K562 (cell line): ENCODE measurements around the gene CMIP. TPM values are rescaled to one million over a fixed set of nuclear protein-coding genes. Genes with fewer than 3 reads are reported as not detected.

Experiments used
- HOXB6 ChIP-seq: fragments of 250-450 bp; sonication (Bioruptor Pico); IDR thresholded peaks from 2 replicates; pipeline ENCODE4 v1.5.1; 2022; ENCODE audit warnings: mild to moderate bottlenecking, borderline replicate concordance
- MYC ChIP-seq, 2 experiments: fragments of 250-450 bp in 1 of 2; sonication (Bioruptor Pico) in 1 of 2; IDR thresholded peaks; 2 replicates each; pipeline versions ENCODE4 v1.5.1 to v1.6.1; 2012 to 2021; ENCODE audit warnings: low read depth in 2 of 2, borderline replicate concordance in 1 of 2, improper control_type of control experiment in 1 of 2, low read length in 1 of 2, mild to moderate bottlenecking in 1 of 2, moderate library complexity in 1 of 2
- PHF20 ChIP-seq: fragments of 450-650 bp; IDR thresholded peaks from 2 replicates; pipeline ENCODE4 v1.6.1; 2018; ENCODE audit not compliant: partially characterized antibody
- SMARCB1 ChIP-seq: IDR thresholded peaks from 2 replicates; pipeline ENCODE4 v1.6.1; 2011; ENCODE audit warnings: improper control_type of control experiment, low read depth; ENCODE audit not compliant: insufficient read length
- ZNF165 ChIP-seq: fragments of 250-450 bp; sonication (Bioruptor Pico); IDR thresholded peaks from 2 replicates; pipeline ENCODE4 v1.4.0; 2020; ENCODE audit warnings: borderline replicate concordance
- ZNF589 ChIP-seq: fragments of 200-800 bp; sonication (Bioruptor generic); IDR thresholded peaks from 2 replicates; pipeline ENCODE4 v1.6.1; 2016; ENCODE audit warnings: low read depth, missing genetic modification characterization, missing compliant biosample characterization
- polyA plus RNA-seq, 8 experiments: library from polyadenylated mRNA; depleted of rRNA in 4 of 8; stranded (reverse) in 5 of 8; unstranded in 3 of 8; fragments of >200 nt; fragmentation: Nextera tagmentation in 2 of 8; fragmentation: Illumina TruSeq in 1 of 8; extraction: Ambion mirVana in 2 of 8; extraction: Trizol in 1 of 8; gene quantifications; 2 replicates each; pipeline versions ENCODE4 v1.2.1 to v1.2.3, GENCODE V29; 2011 to 2014; ENCODE audit warnings: inconsistent platforms in 1 of 8, missing spikeins in 1 of 8
- total RNA-seq, 7 experiments: library from RNA; depleted of rRNA in 6 of 7; stranded (reverse); fragments of >200 nt in 6 of 7; fragmentation: Illumina TruSeq in 2 of 7; extraction: Trizol in 2 of 7; gene quantifications; 2 replicates each; pipeline versions ENCODE4 v1.2.1 to v1.2.3, GENCODE V29; 2011 to 2021; ENCODE audit warnings: low replicate concordance in 1 of 7
- TF ChIP-seq, protein P1 (sequence below), 2 experiments: fragments of 150-350 bp in 1 of 2; IDR thresholded peaks; 2 replicates each; pipeline ENCODE4 v1.6.1; 2012 to 2016; ENCODE audit warnings: low read depth in 2 of 2, low read length in 2 of 2, mild to moderate bottlenecking in 1 of 2, moderate library complexity in 1 of 2
- TF ChIP-seq, protein P2 (sequence below): fragments of 450-650 bp; IDR thresholded peaks from 2 replicates; pipeline ENCODE4 v1.6.1; 2018; ENCODE audit not compliant: partially characterized antibody
- TF ChIP-seq, protein P3 (sequence below), 2 experiments: IDR thresholded peaks; 2 replicates each; pipeline ENCODE4 v1.6.1; 2011; ENCODE audit warnings: borderline replicate concordance in 1 of 2, control low read depth in 1 of 2, low read depth in 1 of 2, low read length in 1 of 2, mild to moderate bottlenecking in 1 of 2, mixed read lengths in 1 of 2, moderate library complexity in 1 of 2; ENCODE audit not compliant: insufficient read depth in 1 of 2, insufficient read length in 1 of 2, poor library complexity in 1 of 2, severe bottlenecking in 1 of 2; ENCODE audit errors: extremely low read depth in 1 of 2
- TF ChIP-seq, protein P4 (sequence below), 3 experiments: IDR thresholded peaks in 2 of 3; conservative IDR thresholded peaks in 1 of 3; 2 replicates each; pipeline ENCODE4 v1.5.1; 2011 to 2012; ENCODE audit warnings: low read length in 3 of 3, mild to moderate bottlenecking in 3 of 3, control low read depth in 2 of 3, improper control_type of control experiment in 1 of 3, inconsistent platforms in 1 of 3, low read depth in 1 of 3, mixed read lengths in 1 of 3, moderate library complexity in 1 of 3; ENCODE audit not compliant: insufficient read depth in 2 of 3
- TF ChIP-seq, protein P5 (sequence below): IDR thresholded peaks from 2 replicates; pipeline ENCODE4 v1.6.1; 2012; ENCODE audit warnings: low read depth, low read length, improper control_type of control experiment, borderline replicate concordance

The CMIP gene
- total and polyA plus RNA-seq, 9 of the 15 experiments (the other 6 are each of a cell fraction or from before 2014, with no cell fraction given), result 0.94 to 82.5 (median 10.3) TPM

DNA sequence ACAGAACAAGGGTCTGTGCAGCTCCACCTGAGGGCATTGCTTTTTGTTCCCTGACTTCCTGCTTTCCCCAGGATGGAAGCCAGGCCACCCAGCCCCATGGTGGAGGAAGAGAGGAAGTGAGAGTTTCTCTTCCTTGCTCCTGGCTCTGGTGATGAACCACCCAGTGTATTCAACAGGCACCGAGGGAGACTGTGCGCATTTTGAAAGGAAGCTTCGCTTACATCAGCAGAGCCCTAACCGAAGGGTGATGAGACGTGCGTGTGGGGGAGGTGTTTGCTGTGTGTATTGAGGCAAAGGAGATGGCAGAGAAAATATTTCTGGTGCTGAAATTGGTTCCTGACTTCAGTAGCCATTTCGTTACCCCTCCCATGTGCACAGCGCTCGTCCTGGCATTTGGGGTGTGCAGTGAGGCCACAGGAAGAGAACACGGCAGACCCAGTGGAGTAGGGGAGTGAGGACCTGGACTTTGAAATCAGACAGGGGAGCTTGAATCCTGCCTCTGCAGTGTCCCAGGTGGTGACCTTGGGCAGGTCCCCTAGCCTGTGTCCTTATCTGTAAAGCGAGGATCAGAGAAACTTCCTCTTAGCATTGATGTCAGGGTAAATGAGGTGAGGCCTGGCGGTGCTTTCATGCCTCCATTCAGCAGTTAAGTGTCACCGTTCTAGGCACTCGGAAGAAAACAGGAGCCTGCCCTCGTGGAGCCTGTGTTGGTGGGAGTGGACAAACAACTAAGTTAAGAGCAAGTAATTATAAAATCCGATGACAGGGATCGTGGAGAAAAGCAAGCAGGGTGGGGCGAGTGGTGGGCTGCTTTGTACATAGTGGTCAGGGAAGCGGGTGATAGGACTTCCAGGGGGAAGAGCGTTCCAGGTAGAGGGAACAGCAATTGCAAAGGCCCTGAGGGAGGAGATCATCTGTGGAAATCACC is 7.4 kb downstream of the CMIP start (continued):
- TF ChIP-seq, protein P1, sequence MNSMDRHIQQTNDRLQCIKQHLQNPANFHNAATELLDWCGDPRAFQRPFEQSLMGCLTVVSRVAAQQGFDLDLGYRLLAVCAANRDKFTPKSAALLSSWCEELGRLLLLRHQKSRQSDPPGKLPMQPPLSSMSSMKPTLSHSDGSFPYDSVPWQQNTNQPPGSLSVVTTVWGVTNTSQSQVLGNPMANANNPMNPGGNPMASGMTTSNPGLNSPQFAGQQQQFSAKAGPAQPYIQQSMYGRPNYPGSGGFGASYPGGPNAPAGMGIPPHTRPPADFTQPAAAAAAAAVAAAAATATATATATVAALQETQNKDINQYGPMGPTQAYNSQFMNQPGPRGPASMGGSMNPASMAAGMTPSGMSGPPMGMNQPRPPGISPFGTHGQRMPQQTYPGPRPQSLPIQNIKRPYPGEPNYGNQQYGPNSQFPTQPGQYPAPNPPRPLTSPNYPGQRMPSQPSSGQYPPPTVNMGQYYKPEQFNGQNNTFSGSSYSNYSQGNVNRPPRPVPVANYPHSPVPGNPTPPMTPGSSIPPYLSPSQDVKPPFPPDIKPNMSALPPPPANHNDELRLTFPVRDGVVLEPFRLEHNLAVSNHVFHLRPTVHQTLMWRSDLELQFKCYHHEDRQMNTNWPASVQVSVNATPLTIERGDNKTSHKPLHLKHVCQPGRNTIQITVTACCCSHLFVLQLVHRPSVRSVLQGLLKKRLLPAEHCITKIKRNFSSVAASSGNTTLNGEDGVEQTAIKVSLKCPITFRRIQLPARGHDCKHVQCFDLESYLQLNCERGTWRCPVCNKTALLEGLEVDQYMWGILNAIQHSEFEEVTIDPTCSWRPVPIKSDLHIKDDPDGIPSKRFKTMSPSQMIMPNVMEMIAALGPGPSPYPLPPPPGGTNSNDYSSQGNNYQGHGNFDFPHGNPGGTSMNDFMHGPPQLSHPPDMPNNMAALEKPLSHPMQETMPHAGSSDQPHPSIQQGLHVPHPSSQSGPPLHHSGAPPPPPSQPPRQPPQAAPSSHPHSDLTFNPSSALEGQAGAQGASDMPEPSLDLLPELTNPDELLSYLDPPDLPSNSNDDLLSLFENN (IDR thresholded peaks at IDR 0.05; ENCODE audit: low read depth in 2 of 2, low read length in 2 of 2), result no peak
- no peak for TF ChIP-seq ZNF589
- TF ChIP-seq ZNF165 (CRISPR knock-in tag), result no peak
- TF ChIP-seq, protein P2, sequence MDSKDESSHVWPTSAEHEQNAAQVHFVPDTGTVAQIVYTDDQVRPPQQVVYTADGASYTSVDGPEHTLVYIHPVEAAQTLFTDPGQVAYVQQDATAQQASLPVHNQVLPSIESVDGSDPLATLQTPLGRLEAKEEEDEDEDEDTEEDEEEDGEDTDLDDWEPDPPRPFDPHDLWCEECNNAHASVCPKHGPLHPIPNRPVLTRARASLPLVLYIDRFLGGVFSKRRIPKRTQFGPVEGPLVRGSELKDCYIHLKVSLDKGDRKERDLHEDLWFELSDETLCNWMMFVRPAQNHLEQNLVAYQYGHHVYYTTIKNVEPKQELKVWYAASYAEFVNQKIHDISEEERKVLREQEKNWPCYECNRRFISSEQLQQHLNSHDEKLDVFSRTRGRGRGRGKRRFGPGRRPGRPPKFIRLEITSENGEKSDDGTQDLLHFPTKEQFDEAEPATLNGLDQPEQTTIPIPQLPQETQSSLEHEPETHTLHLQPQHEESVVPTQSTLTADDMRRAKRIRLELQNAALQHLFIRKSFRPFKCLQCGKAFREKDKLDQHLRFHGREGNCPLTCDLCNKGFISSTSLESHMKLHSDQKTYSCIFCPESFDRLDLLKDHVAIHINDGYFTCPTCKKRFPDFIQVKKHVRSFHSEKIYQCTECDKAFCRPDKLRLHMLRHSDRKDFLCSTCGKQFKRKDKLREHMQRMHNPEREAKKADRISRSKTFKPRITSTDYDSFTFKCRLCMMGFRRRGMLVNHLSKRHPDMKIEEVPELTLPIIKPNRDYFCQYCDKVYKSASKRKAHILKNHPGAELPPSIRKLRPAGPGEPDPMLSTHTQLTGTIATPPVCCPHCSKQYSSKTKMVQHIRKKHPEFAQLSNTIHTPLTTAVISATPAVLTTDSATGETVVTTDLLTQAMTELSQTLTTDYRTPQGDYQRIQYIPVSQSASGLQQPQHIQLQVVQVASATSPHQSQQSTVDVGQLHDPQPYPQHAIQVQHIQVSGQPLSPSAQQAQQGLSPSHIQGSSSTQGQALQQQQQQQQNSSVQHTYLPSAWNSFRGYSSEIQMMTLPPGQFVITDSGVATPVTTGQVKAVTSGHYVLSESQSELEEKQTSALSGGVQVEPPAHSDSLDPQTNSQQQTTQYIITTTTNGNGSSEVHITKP, result peak; percentile 12
- TF ChIP-seq PHF20, result no peak
- TF ChIP-seq MYC (IDR thresholded peaks at IDR 0.05; ENCODE audit: low read depth, low read length), result peak; percentile 72
- no peak for TF ChIP-seq MYC (CRISPR knock-in tag; IDR thresholded peaks at IDR 0.05; ENCODE audit: borderline replicate concordance, low read depth)
- TF ChIP-seq, protein P3, sequence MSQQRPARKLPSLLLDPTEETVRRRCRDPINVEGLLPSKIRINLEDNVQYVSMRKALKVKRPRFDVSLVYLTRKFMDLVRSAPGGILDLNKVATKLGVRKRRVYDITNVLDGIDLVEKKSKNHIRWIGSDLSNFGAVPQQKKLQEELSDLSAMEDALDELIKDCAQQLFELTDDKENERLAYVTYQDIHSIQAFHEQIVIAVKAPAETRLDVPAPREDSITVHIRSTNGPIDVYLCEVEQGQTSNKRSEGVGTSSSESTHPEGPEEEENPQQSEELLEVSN (IDR thresholded peaks at IDR 0.05; ENCODE audit: borderline replicate concordance in 1 of 2, extremely low read depth in 1 of 2, insufficient read depth in 1 of 2, insufficient read length in 1 of 2, low read depth in 1 of 2, low read length in 1 of 2, poor library complexity in 1 of 2, severe bottlenecking in 1 of 2), result no peak
- TF ChIP-seq HOXB6 (CRISPR knock-in tag), result no peak
- TF ChIP-seq, protein P4, sequence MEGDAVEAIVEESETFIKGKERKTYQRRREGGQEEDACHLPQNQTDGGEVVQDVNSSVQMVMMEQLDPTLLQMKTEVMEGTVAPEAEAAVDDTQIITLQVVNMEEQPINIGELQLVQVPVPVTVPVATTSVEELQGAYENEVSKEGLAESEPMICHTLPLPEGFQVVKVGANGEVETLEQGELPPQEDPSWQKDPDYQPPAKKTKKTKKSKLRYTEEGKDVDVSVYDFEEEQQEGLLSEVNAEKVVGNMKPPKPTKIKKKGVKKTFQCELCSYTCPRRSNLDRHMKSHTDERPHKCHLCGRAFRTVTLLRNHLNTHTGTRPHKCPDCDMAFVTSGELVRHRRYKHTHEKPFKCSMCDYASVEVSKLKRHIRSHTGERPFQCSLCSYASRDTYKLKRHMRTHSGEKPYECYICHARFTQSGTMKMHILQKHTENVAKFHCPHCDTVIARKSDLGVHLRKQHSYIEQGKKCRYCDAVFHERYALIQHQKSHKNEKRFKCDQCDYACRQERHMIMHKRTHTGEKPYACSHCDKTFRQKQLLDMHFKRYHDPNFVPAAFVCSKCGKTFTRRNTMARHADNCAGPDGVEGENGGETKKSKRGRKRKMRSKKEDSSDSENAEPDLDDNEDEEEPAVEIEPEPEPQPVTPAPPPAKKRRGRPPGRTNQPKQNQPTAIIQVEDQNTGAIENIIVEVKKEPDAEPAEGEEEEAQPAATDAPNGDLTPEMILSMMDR (IDR thresholded peaks at IDR 0.05 in 2 of 3, conservative IDR thresholded peaks at IDR 0.05 in 1 of 3; ENCODE audit: insufficient read depth in 2 of 3, low read depth in 1 of 3, low read length in 3 of 3), result peak; percentile 13 to 33 (median 24); a peak in 3 of 6 replicates
- TF ChIP-seq, protein P5, sequence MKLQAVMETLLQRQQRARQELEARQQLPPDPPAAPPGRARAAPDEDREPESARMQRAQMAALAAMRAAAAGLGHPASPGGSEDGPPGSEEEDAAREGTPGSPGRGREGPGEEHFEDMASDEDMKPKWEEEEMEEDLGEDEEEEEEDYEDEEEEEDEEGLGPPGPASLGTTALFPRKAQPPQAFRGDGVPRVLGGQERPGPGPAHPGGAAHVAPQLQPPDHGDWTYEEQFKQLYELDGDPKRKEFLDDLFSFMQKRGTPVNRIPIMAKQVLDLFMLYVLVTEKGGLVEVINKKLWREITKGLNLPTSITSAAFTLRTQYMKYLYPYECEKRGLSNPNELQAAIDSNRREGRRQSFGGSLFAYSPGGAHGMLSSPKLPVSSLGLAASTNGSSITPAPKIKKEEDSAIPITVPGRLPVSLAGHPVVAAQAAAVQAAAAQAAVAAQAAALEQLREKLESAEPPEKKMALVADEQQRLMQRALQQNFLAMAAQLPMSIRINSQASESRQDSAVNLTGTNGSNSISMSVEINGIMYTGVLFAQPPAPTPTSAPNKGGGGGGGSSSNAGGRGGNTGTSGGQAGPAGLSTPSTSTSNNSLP, result no peak
- TF ChIP-seq SMARCB1, result no peak
